H1 (cell line): Measurements from ENCODE around the gene BACE1. TPM values are rescaled to one million over a fixed set of nuclear protein-coding genes. Genes with fewer than 3 reads are reported as not detected.

Experiments
- GABPA ChIP-seq: IDR thresholded peaks from 2 replicates; pipeline ENCODE4 v1.6.1; 2011; ENCODE audit warnings: mild to moderate bottlenecking, low read length, moderate library complexity, borderline replicate concordance; ENCODE audit not compliant: insufficient read depth
- KDM4A ChIP-seq: IDR thresholded peaks from one replicate; pipeline ENCODE4 v1.7.1; 2012; ENCODE audit warnings: low read depth, mild to moderate bottlenecking, moderate library complexity, low read length, inconsistent platforms; ENCODE audit not compliant: severe bottlenecking
- RFX5 ChIP-seq: IDR thresholded peaks from 2 replicates; pipeline ENCODE4 v1.6.1; 2011; ENCODE audit warnings: low read depth, low read length, improper control_type of control experiment, borderline replicate concordance
- TAF7 ChIP-seq: optimal IDR thresholded peaks from 2 replicates; pipeline ENCODE3; 2011; ENCODE audit warnings: low read depth, mild to moderate bottlenecking, inconsistent platforms, low read length, moderate library complexity, borderline replicate concordance
- TBP ChIP-seq: IDR thresholded peaks from 2 replicates; pipeline ENCODE4 v1.6.1; 2011; ENCODE audit warnings: low read depth, low read length, improper control_type of control experiment
- polyA plus RNA-seq, 7 experiments: library from polyadenylated mRNA; depleted of rRNA in 3 of 7; stranded (reverse) in 5 of 7; unstranded in 2 of 7; fragments of >200 nt in 5 of 7; fragments of 200-250 nt in 2 of 7; gene quantifications; 1 replicate in 5 of 7; 2 replicates in 1 of 7; 4 replicates in 1 of 7; pipeline versions ENCODE4 v1.2.1 to v1.2.3, GENCODE V29; 2011 to 2013; ENCODE audit warnings: missing spikeins in 2 of 7, mixed read lengths in 2 of 7
- total RNA-seq: library from RNA; stranded (reverse); fragmentation: NEBNext Ultra II Directional; extraction: Animal tissue kit (Norgen Biotek cat#: 25700); gene quantifications from 2 replicates; pipeline ENCODE4 v1.2.1, GENCODE V29; 2021

BACE1 gene
- total and polyA plus RNA-seq, 2 of the 8 experiments (the other 6 are each of a cell fraction or from before 2014, with no cell fraction given): 7.7 to 7.9 TPM

DNA sequence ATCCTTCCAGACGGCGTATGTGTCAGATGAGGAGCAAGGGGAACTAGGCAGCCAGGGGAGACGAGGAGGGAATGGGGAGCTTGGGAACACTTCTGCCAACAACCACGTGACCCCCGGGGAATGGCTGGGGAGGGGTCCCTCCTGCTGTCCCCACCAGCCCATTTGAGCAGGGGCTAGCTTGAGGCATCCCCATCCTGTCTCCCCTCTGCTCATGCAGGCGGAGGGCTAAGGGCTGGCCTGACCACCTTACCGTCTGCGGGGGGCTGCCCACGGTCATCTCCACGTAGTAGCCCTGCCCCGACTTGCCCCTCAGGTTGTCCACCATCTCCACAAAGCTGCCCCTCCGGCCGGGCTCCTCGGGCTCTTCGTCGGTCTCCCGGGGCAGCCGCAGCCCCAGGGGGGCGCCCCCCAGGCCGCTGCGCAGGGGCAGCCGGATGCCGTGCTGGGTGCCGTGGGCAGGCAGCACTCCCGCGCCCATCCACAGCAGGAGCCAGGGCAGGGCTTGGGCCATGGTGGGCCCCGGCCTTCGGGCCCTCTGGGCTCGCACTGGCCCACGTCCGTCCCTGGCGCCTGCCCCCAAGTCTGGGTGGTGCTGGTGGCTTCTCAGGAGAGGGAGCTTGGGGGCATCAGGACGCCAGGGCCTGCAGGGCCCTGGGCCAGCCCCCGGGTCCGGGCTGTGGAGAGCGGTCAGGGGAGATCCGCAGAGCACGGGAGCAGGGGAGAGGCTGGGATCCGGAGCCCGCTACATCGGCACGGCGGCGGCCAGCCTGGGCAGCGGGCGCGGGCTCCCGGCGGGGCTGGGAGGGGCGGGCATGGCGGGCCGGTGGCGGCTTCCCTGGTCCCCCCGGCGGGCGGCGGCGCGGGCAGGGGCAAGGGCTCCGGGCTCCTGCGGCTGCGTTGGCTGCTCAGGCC is 515 bp downstream of the BACE1 start (continued):
- TF ChIP-seq GABPA (no peak), TBP (no peak), KDM4A (peak; percentile 47), RFX5 (no peak), TAF7 (no peak)
